Prostate gland (tissue), 2 donors: Measurements from ENCODE around the gene FARS2.

Experiments used
- POLR2A ChIP-seq: fragments of 450-650 bp; IDR thresholded peaks from one replicate; pipeline ENCODE4 v1.6.1; 2016; ENCODE audit warnings: antibody characterized with exemption, mild to moderate bottlenecking
- POLR2AphosphoS5 ChIP-seq: sonication (generic); formaldehyde crosslinking; IDR thresholded peaks from one replicate; pipeline ENCODE4 v1.6.1; 2017; ENCODE audit warnings: antibody characterized with exemption
- TF ChIP-seq, protein P1 (sequence below), 4 experiments: fragments of 200-600 bp in 2 of 4; fragments of 450-650 bp in 2 of 4; sonication (generic) in 2 of 4; IDR thresholded peaks; 1 replicate in 3 of 4; 2 replicates in 1 of 4; pipeline ENCODE4 v1.5.1; 2016 to 2019; ENCODE audit warnings: antibody characterized with exemption in 4 of 4, mild to moderate bottlenecking in 2 of 4, moderate library complexity in 2 of 4

DNA sequence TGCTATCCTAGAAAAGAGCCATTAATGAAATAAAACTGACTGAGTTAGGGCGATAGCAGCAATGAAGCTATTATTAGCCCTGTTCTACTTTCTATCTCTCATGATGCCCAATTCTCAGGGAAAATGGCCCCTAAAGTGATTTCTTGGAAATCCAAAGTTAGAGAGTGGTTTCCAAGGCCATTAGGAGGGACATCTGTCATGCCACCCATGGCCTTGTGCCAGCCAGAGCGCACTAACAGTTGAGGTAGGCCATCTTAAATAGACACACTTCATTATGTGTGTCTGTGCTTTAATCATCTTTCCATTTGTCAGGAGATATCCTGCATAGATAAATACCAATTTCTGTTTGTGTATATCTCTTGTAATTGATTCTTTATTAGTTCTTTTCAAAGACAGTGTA lies 483.8 kb downstream of the FARS2 start:
- TF ChIP-seq, protein P1, sequence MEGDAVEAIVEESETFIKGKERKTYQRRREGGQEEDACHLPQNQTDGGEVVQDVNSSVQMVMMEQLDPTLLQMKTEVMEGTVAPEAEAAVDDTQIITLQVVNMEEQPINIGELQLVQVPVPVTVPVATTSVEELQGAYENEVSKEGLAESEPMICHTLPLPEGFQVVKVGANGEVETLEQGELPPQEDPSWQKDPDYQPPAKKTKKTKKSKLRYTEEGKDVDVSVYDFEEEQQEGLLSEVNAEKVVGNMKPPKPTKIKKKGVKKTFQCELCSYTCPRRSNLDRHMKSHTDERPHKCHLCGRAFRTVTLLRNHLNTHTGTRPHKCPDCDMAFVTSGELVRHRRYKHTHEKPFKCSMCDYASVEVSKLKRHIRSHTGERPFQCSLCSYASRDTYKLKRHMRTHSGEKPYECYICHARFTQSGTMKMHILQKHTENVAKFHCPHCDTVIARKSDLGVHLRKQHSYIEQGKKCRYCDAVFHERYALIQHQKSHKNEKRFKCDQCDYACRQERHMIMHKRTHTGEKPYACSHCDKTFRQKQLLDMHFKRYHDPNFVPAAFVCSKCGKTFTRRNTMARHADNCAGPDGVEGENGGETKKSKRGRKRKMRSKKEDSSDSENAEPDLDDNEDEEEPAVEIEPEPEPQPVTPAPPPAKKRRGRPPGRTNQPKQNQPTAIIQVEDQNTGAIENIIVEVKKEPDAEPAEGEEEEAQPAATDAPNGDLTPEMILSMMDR (IDR thresholded peaks at IDR 0.05): no peak
- no peak for TF ChIP-seq POLR2AphosphoS5
- TF ChIP-seq POLR2A: no peak
